H1 (cell line): ENCODE data around the gene LPP. TPM values are rescaled to one million over a fixed set of nuclear protein-coding genes. Genes with fewer than 3 reads are reported as not detected.

Experiments used
- CTCF ChIA-PET: fragments of 300-600 bp; sonication (Branson Sonifier 250); formaldehyde crosslinking; loops from one replicate; lab custom pipeline; 2021; ENCODE audit not compliant: partially characterized antibody; lab: Charles Lee
- POLR2A ChIA-PET: fragments of 300-600 bp; sonication (Branson Sonifier 250); formaldehyde crosslinking; loops from one replicate; lab custom pipeline; 2021; ENCODE audit warnings: inconsistent platforms; ENCODE audit not compliant: partially characterized antibody; lab: Charles Lee
- DNase-seq, 2 experiments: peaks; one replicate each; pipeline versions ENCODE4 v3.0.0 to v3.0.0-alpha.2; 2010 to 2022; ENCODE audit warnings: low spot score in 2 of 2, low read depth in 1 of 2, mixed read lengths in 1 of 2
- FAIRE-seq: peaks from 2 replicates; lab custom pipeline; 2011; peaks lifted over from hg19 to GRCh38; lab: Jason Lieb, UNC
- H2AFZ ChIP-seq: 2 replicates; pipeline ENCODE4 v1.8.1; 2012; ENCODE audit warnings: low read length, inconsistent platforms
- H2AK5ac ChIP-seq: 2 replicates; pipeline ENCODE4 v1.6.1; 2013; ENCODE audit warnings: low read depth, low read length
- H2BK120ac ChIP-seq: replicated peaks from 2 replicates; pipeline ENCODE3; 2013; ENCODE audit warnings: low read depth, low read length, inconsistent platforms
- H2BK12ac ChIP-seq: 2 replicates; pipeline ENCODE4 v1.6.1; 2013; ENCODE audit warnings: low read depth, low read length
- H2BK15ac ChIP-seq: 2 replicates; pipeline ENCODE4 v1.6.1; 2013; ENCODE audit warnings: low read length
- H2BK20ac ChIP-seq: 2 replicates; pipeline ENCODE4 v1.6.1; 2013; ENCODE audit warnings: low read length
- H2BK5ac ChIP-seq: 2 replicates; pipeline ENCODE4 v1.6.1; 2013; ENCODE audit warnings: low read depth, low read length
- H3K14ac ChIP-seq: 2 replicates; pipeline ENCODE4 v1.6.1; 2013; ENCODE audit warnings: inconsistent platforms; ENCODE audit not compliant: insufficient read length
- H3K18ac ChIP-seq: 2 replicates; pipeline ENCODE4 v1.6.1; 2013; ENCODE audit warnings: low read length; ENCODE audit errors: extremely low read depth
- H3K23ac ChIP-seq: 2 replicates; pipeline ENCODE4 v1.6.1; 2013; ENCODE audit warnings: inconsistent platforms; ENCODE audit not compliant: insufficient read length
- H3K23me2 ChIP-seq: 2 replicates; pipeline ENCODE4 v1.6.1; 2013; ENCODE audit warnings: low read depth, low read length
- H3K27ac ChIP-seq: 2 replicates; pipeline ENCODE4 v1.6.1; 2011; ENCODE audit warnings: low read depth, low read length, inconsistent platforms
- H3K27me3 ChIP-seq, 4 experiments: replicated peaks in 1 of 4; 1 replicate in 1 of 4; 2 replicates in 3 of 4; pipeline versions ENCODE4 v1.6.1 to v1.8.1; 2011 to 2013; ENCODE audit warnings: low read length in 3 of 4, mild to moderate bottlenecking in 3 of 4, inconsistent platforms in 2 of 4, mixed read lengths in 2 of 4, moderate library complexity in 1 of 4; ENCODE audit not compliant: control insufficient read depth in 3 of 4, insufficient read depth in 3 of 4; ENCODE audit errors: extremely low read depth in 1 of 4
- H3K36me3 ChIP-seq, 4 experiments: 2 replicates each; pipeline versions ENCODE4 v1.6.1 to v1.8.1; 2011 to 2013; ENCODE audit warnings: mild to moderate bottlenecking in 4 of 4, low read length in 3 of 4, moderate library complexity in 2 of 4, control low read depth in 1 of 4, inconsistent platforms in 1 of 4; ENCODE audit not compliant: insufficient read depth in 4 of 4, control insufficient read depth in 2 of 4
- H3K4ac ChIP-seq: replicated peaks from 2 replicates; pipeline ENCODE3; 2013; ENCODE audit warnings: low read length, low read depth, mixed read lengths, inconsistent platforms; ENCODE audit not compliant: insufficient read length
- H3K4me1 ChIP-seq, 4 experiments: replicated peaks in 1 of 4; 1 replicate in 1 of 4; 2 replicates in 3 of 4; pipeline versions ENCODE4 v1.6.1 to v1.8.1; 2011 to 2013; ENCODE audit warnings: low read length in 3 of 4, inconsistent platforms in 2 of 4, mixed read lengths in 1 of 4; ENCODE audit not compliant: insufficient read depth in 4 of 4, control insufficient read depth in 3 of 4
- H3K4me2 ChIP-seq, 2 experiments: 2 replicates each; pipeline versions ENCODE4 v1.6.1 to v1.8.1; 2011 to 2013; ENCODE audit warnings: low read depth in 2 of 2, low read length in 2 of 2, control low read depth in 1 of 2, inconsistent platforms in 1 of 2, mild to moderate bottlenecking in 1 of 2; ENCODE audit not compliant: insufficient read depth in 1 of 2
- H3K4me3 ChIP-seq, 4 experiments: fragments of 200-600, 300-600 bp in 1 of 4; sonication (generic), shearing (Covaris generic), sonication (Bioruptor Twin) in 1 of 4; 2 replicates each; pipeline versions ENCODE4 v1.5.1 to v1.8.1; 2011 to 2016; ENCODE audit warnings: low read length in 4 of 4, low read depth in 3 of 4, control low read depth in 2 of 4, inconsistent platforms in 2 of 4, mild to moderate bottlenecking in 2 of 4, mixed read lengths in 1 of 4, moderate library complexity in 1 of 4; ENCODE audit not compliant: insufficient read depth in 2 of 4; ENCODE audit errors: extremely low read depth in 1 of 4
- H3K56ac ChIP-seq: replicated peaks from 2 replicates; pipeline ENCODE3; 2013; ENCODE audit warnings: low read depth, mild to moderate bottlenecking, mixed read lengths, low read length, inconsistent platforms; ENCODE audit not compliant: insufficient read length
- H3K79me1 ChIP-seq: 2 replicates; pipeline ENCODE4 v1.6.1; 2013; ENCODE audit warnings: low read depth, low read length, control low read depth
- H3K79me2 ChIP-seq, 2 experiments: 2 replicates each; pipeline versions ENCODE4 v1.6.1 to v1.8.1; 2012 to 2013; ENCODE audit warnings: low read length in 2 of 2, mild to moderate bottlenecking in 2 of 2, inconsistent platforms in 1 of 2; ENCODE audit not compliant: insufficient read depth in 2 of 2, control insufficient read depth in 1 of 2
- H3K9ac ChIP-seq, 4 experiments: replicated peaks in 1 of 4; 1 replicate in 1 of 4; 2 replicates in 3 of 4; pipeline versions ENCODE4 v1.6.1 to v1.8.1; 2011 to 2013; ENCODE audit warnings: low read depth in 3 of 4, low read length in 3 of 4, control low read depth in 2 of 4, mild to moderate bottlenecking in 2 of 4, moderate library complexity in 2 of 4, inconsistent platforms in 1 of 4; ENCODE audit errors: extremely low read depth in 1 of 4
- H3K9me3 ChIP-seq, 2 experiments: 2 replicates each; pipeline versions ENCODE4 v1.6.1 to v1.8.1; 2012 to 2013; ENCODE audit warnings: mild to moderate bottlenecking in 2 of 2, moderate library complexity in 2 of 2, control low read depth in 1 of 2, inconsistent platforms in 1 of 2, low read depth in 1 of 2, low read length in 1 of 2, mixed read lengths in 1 of 2; ENCODE audit not compliant: insufficient read depth in 2 of 2
- H4K20me1 ChIP-seq, 2 experiments: replicated peaks in 1 of 2; 2 replicates each; pipeline versions ENCODE3 to v1.8.1; 2011 to 2013; ENCODE audit warnings: inconsistent platforms in 2 of 2, low read length in 2 of 2, mild to moderate bottlenecking in 1 of 2; ENCODE audit not compliant: insufficient read depth in 2 of 2, control insufficient read depth in 1 of 2
- H4K5ac ChIP-seq: 2 replicates; pipeline ENCODE4 v1.6.1; 2013; ENCODE audit warnings: low read length, low read depth, mixed read lengths, inconsistent platforms; ENCODE audit not compliant: insufficient read length
- H4K8ac ChIP-seq: 2 replicates; pipeline ENCODE4 v1.8.0; 2013; ENCODE audit warnings: mild to moderate bottlenecking, moderate library complexity, low read length, inconsistent platforms; ENCODE audit not compliant: insufficient read depth; ENCODE audit errors: extremely low read depth
- H4K91ac ChIP-seq: replicated peaks from 2 replicates; pipeline ENCODE3; 2013; ENCODE audit warnings: low read length, mixed read lengths, inconsistent platforms; ENCODE audit not compliant: insufficient read length
- ASH2L ChIP-seq: fragments of 200-600, 300-600 bp; sonication (generic); IDR thresholded peaks from one replicate; pipeline ENCODE4 v1.7.1; 2017; ENCODE audit warnings: low read length
- CREB1 ChIP-seq: IDR thresholded peaks from 2 replicates; pipeline ENCODE4 v1.6.1; 2012; ENCODE audit warnings: inconsistent platforms
- CTBP2 ChIP-seq: IDR thresholded peaks from 2 replicates; pipeline ENCODE4 v1.7.0; 2011; ENCODE audit warnings: borderline replicate concordance, mild to moderate bottlenecking, moderate library complexity, mixed read lengths, low read length; ENCODE audit not compliant: insufficient read depth, insufficient read length
- EZH2 ChIP-seq: fragments of 200-600 bp; sonication (generic); IDR thresholded peaks from 2 replicates; pipeline ENCODE4 v1.7.1; 2012; ENCODE audit warnings: low read depth, mild to moderate bottlenecking, moderate library complexity, low read length, inconsistent platforms; ENCODE audit not compliant: severe bottlenecking
- GABPA ChIP-seq: IDR thresholded peaks from 2 replicates; pipeline ENCODE4 v1.6.1; 2011; ENCODE audit warnings: mild to moderate bottlenecking, low read length, moderate library complexity, borderline replicate concordance; ENCODE audit not compliant: insufficient read depth
- NANOG ChIP-seq: IDR thresholded peaks from 2 replicates; pipeline ENCODE4 v1.6.1; 2011; ENCODE audit warnings: low read length, low read depth, mild to moderate bottlenecking, inconsistent platforms; ENCODE audit not compliant: insufficient read depth, poor library complexity, severe bottlenecking
- POLR2AphosphoS5 ChIP-seq: IDR thresholded peaks from 2 replicates; pipeline ENCODE4 v1.6.1; 2011; ENCODE audit warnings: low read depth, low read length
- SP1 ChIP-seq: IDR thresholded peaks from 2 replicates; pipeline ENCODE4 v1.6.1; 2011; ENCODE audit warnings: low read depth, low read length
- TBP ChIP-seq: IDR thresholded peaks from 2 replicates; pipeline ENCODE4 v1.6.1; 2011; ENCODE audit warnings: low read depth, low read length, improper control_type of control experiment
- TCF12 ChIP-seq: IDR thresholded peaks from 2 replicates; pipeline ENCODE4 v1.6.1; 2011; ENCODE audit warnings: low read depth, mild to moderate bottlenecking, low read length
- WGBS, 2 experiments: shearing (Covaris generic) in 1 of 2; methylation state at CpG; one replicate each; pipeline versions ENCODE4 v1.1.6 to v1.1.7; 2013 to 2015; ENCODE audit warnings: low lambda C conversion rate in 2 of 2, mixed read lengths in 2 of 2, inconsistent platforms in 1 of 2, low coverage in 1 of 2, missing lambda C conversion rate in 1 of 2; ENCODE audit not compliant: insufficient replicate concordance in 2 of 2, insufficient coverage in 1 of 2, insufficient read length in 1 of 2; ENCODE audit errors: extremely low coverage in 1 of 2, missing lambda C conversion rate in 1 of 2; 5-methylcytosine and 5-hydroxymethylcytosine counted together
- polyA plus RNA-seq, 7 experiments: library from polyadenylated mRNA; depleted of rRNA in 3 of 7; stranded (reverse) in 5 of 7; unstranded in 2 of 7; fragments of >200 nt in 5 of 7; fragments of 200-250 nt in 2 of 7; gene quantifications; 1 replicate in 5 of 7; 2 replicates in 1 of 7; 4 replicates in 1 of 7; pipeline versions ENCODE4 v1.2.1 to v1.2.3, GENCODE V29; 2011 to 2013; ENCODE audit warnings: missing spikeins in 2 of 7, mixed read lengths in 2 of 7
- total RNA-seq: library from RNA; stranded (reverse); fragmentation: NEBNext Ultra II Directional; extraction: Animal tissue kit (Norgen Biotek cat#: 25700); gene quantifications from 2 replicates; pipeline ENCODE4 v1.2.1, GENCODE V29; 2021
- TF ChIP-seq, protein P1 (sequence below): IDR thresholded peaks from 2 replicates; pipeline ENCODE4 v1.6.1; 2011; ENCODE audit warnings: low read depth, mild to moderate bottlenecking, low read length; ENCODE audit not compliant: insufficient read depth
- TF ChIP-seq, protein P2 (sequence below), 3 experiments: IDR thresholded peaks; 1 replicate in 2 of 3; 2 replicates in 1 of 3; pipeline versions ENCODE4 v1.5.1 to v1.6.1; 2011; ENCODE audit warnings: low read length in 3 of 3, mild to moderate bottlenecking in 3 of 3, inconsistent platforms in 2 of 3, low read depth in 1 of 3, moderate library complexity in 1 of 3; ENCODE audit not compliant: insufficient read depth in 1 of 3; ENCODE audit errors: control extremely low read depth in 1 of 3

The LPP gene
- total and polyA plus RNA-seq, 2 of the 8 experiments (the other 6 are each of a cell fraction or from before 2014, with no cell fraction given): 10.0 to 53.3 TPM

DNA sequence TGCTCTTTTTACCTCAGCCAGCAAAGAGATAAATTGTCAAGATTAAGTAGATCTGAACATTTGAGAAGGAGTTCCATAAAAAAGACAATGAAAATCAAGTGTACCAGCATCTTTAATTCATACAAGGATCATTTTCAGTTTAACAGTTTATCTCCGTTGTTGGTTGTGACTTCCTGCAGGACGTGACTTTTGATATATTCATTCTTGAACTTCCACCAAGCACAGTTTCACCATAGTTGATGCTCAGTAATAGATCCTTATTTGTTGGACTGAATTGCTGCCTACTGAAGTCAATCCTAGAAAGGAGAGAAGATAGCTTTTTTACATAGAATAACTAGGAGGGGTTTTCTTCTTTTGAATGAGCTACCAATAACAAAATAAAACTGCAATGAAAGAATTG is 408.2 kb downstream of the LPP start:
- Histone ChIP-seq H4K91ac (no peak overlapping the region), H3K23me2 (no peaks in the 10 kb centered on the region; the same call in 1 of the 2 replicates), H3K56ac (no peak overlapping the region), H4K5ac (no peak overlapping the region), H2BK15ac (no peak overlapping the region), H2BK20ac (no peak overlapping the region), H4K20me1 (no peaks in the 10 kb centered on the region), H3K9ac (no peak overlapping the region), H2BK120ac (no peak overlapping the region), H2BK12ac (no peak overlapping the region), H3K23ac (no peak overlapping the region), H3K9me3 (no peaks in the 10 kb centered on the region), H3K79me2 (no peaks in the 10 kb centered on the region), H3K79me1 (no peaks in the 10 kb centered on the region), H3K4me2 (no peak overlapping the region), H3K27me3 (no peaks in the 10 kb centered on the region), H3K36me3 (no peaks in the 10 kb centered on the region), H2AFZ (no peak overlapping the region), H3K4ac (no peak overlapping the region), H2BK5ac (no peak overlapping the region), H2AK5ac (no peak overlapping the region), H4K8ac (no peak overlapping the region), H3K4me1 (no peaks in the 10 kb centered on the region), H3K27ac (no peak overlapping the region), H3K4me3 (no peak overlapping the region), H3K14ac (no peak overlapping the region), H3K18ac (no peak overlapping the region)
- DNase-seq (no peak), FAIRE-seq (no peak)
- TF ChIP-seq EZH2 (no peak), NANOG (no peak), TBP (no peak), GABPA (no peak), POLR2AphosphoS5 (no peak), CTBP2 (no peak), CREB1 (no peak), TCF12 (no peak), ASH2L (no peak), SP1 (no peak)
- TF ChIP-seq, protein P1, sequence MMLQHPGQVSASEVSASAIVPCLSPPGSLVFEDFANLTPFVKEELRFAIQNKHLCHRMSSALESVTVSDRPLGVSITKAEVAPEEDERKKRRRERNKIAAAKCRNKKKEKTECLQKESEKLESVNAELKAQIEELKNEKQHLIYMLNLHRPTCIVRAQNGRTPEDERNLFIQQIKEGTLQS: no peak
- TF ChIP-seq, protein P2, sequence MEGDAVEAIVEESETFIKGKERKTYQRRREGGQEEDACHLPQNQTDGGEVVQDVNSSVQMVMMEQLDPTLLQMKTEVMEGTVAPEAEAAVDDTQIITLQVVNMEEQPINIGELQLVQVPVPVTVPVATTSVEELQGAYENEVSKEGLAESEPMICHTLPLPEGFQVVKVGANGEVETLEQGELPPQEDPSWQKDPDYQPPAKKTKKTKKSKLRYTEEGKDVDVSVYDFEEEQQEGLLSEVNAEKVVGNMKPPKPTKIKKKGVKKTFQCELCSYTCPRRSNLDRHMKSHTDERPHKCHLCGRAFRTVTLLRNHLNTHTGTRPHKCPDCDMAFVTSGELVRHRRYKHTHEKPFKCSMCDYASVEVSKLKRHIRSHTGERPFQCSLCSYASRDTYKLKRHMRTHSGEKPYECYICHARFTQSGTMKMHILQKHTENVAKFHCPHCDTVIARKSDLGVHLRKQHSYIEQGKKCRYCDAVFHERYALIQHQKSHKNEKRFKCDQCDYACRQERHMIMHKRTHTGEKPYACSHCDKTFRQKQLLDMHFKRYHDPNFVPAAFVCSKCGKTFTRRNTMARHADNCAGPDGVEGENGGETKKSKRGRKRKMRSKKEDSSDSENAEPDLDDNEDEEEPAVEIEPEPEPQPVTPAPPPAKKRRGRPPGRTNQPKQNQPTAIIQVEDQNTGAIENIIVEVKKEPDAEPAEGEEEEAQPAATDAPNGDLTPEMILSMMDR (IDR thresholded peaks at IDR 0.05; ENCODE audit: control extremely low read depth in 1 of 3, insufficient read depth in 1 of 3, low read depth in 1 of 3, low read length in 3 of 3): no peak
- 73% methylated on average over 2 of the region's 2 CpGs; no CpG with 5 or more reads in 1 of the 2 experiments for WGBS, 2 experiments
- CTCF ChIA-PET: no interaction called here
- POLR2A ChIA-PET: no interaction called here
